Activated CD4-positive, alpha-beta T cell treated with anti-CD3 and anti-CD28 coated beads, Interleukin-2, amount 10 ng/mL, durations not matched to agents 24 days and 14 days (primary cell): Measurements from ENCODE around the gene MSH6. TPM values are rescaled to one million over a fixed set of nuclear protein-coding genes. Genes with fewer than 3 reads are reported as not detected.

Source experiments
- DNase-seq: peaks from one replicate; pipeline ENCODE4 v3.0.0; 2022
- H3K27ac Mint-ChIP-seq: one replicate; pipeline ENCODE4 v1.8.0; 2022; ENCODE audit warnings: mild to moderate bottlenecking, mixed read lengths
- H3K27me3 Mint-ChIP-seq: one replicate; pipeline ENCODE4 v1.8.0; 2022; ENCODE audit warnings: mixed read lengths
- H3K36me3 Mint-ChIP-seq: one replicate; pipeline ENCODE4 v1.8.0; 2022; ENCODE audit warnings: low read depth, mild to moderate bottlenecking, mixed read lengths
- H3K4me1 Mint-ChIP-seq: one replicate; pipeline ENCODE4 v1.8.0; 2021; ENCODE audit warnings: mixed read lengths
- H3K4me3 Mint-ChIP-seq: one replicate; pipeline ENCODE4 v1.8.0; 2022; ENCODE audit warnings: mild to moderate bottlenecking, moderate library complexity, mixed read lengths
- H3K9me3 Mint-ChIP-seq: one replicate; pipeline ENCODE4 v1.8.0; 2021; ENCODE audit warnings: mixed read lengths
- intact Hi-C: fragments of 100-400 bp; cut with micrococcal nuclease; formaldehyde crosslinking; loops from one replicate; pipeline ENCODE4 v1.15.1; 2023
- total RNA-seq: library from RNA; stranded (reverse); gene quantifications from 2 replicates; pipeline ENCODE4 v1.2.3, GENCODE V29; 2022

MSH6 gene
- total RNA-seq, 1 donor from 2014 or later: 148 TPM

DNA sequence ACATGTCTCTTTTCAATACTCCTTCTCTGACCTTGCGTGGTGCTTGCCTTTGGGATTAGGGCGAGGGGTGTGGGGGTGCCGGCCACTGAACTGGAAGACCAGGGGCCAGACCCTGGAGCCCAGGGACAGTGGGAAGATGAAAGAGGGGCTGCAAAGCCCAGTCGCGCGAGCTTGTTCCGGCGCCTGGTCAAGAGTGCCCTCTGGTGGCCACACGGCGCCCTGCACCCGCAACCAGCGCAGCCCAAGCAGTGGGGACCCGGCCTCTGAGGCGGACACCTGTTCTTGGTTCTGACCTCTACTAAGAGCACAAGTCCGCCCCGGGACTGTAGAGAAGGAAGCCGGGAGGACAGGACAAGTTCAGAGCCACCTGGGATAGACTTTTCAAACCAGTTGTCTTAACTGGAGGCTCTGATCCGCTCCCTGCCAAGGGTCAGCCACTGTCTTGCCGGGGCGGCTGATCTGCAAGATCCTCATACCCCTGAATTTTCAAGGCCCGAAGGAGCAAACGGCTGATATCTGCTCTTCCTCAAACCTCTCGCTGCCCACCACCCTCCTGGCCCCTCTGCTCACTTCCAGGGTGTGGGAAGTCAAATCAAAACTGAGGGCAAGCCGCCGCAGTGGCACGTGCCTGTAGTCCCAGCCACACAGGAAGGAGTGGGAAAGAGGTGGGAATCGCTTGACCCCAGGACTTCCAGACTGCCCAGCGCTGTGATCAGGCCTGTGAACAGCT lies 14.9 kb upstream of the MSH6 start:
- peak; percentile 92 for DNase-seq
- Mint-ChIP-seq H3K27me3 (no peaks in the 10 kb centered on the region), H3K4me3 (peak overlapping the region; percentile 49), H3K9me3 (no peaks in the 10 kb centered on the region), H3K36me3 (no peaks in the 10 kb centered on the region), H3K4me1 (peaks cover 5% of the 10 kb centered on the region), H3K27ac (no peak overlapping the region)
- intact Hi-C loops: loop anchor here (1.0 to 5.0 kb wide), 2 partner anchors 246 to 433 kb away; no protein-coding TSS in a partner anchor

DNA sequence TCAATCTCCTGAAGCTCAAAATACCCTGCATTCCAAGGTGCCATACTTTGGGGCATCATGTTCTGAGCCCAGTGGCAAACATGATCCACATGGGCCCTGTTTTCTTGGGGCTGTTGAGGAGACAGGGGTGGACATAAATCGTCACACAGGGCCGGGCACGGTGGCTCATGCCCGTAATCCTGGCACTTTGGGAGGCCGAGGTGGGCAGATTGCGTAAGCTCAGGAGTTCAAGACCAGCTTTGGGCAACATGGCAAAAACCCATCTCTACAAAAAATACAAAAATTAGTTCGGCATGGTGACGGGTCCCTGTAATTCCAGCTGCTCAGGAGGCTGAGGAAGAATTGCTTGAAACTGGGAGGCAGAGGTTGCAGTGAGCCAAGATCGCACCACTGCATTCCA lies 13.6 kb upstream of the MSH6 start:
- intact Hi-C loops: loop anchor here (5.0 kb wide), 1 partner anchor 247 kb away; no protein-coding TSS in a partner anchor
- Mint-ChIP-seq H3K4me1 (peaks cover 5% of the 10 kb centered on the region), H3K27ac (no peak overlapping the region), H3K27me3 (no peaks in the 10 kb centered on the region), H3K36me3 (no peaks in the 10 kb centered on the region), H3K9me3 (no peaks in the 10 kb centered on the region), H3K4me3 (no peak overlapping the region)
- no peak for DNase-seq

DNA sequence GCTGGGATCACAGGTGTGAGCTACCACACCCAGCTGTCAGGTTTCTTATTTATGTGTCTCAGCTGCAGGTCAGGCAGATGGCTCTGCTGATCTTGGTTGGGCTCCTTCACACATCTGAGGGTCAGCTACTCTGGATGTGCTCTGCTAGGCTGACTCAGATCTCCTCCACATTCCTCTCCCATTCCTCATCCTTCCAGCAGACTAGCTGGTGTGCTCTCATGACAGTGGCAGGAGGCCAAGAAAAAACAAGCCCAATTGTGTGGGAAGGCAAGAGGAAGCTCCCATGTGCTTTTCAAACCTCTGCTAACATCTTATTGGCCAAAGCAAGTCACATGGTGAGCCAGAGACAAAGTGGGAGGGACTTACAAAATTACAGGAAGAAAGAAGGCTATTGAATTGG lies 11.7 kb upstream of the MSH6 start:
- H3K4me1 Mint-ChIP-seq: peaks cover 5% of the 10 kb centered on the region
- no peaks in the 10 kb centered on the region for H3K9me3 Mint-ChIP-seq
- no peak overlapping the region for H3K4me3 Mint-ChIP-seq
- no peaks in the 10 kb centered on the region for H3K36me3 Mint-ChIP-seq
- H3K27ac Mint-ChIP-seq: no peak overlapping the region
- intact Hi-C loops: no loop called here
- no peak for DNase-seq
- peaks cover 4% of the 10 kb centered on the region for H3K27me3 Mint-ChIP-seq

DNA sequence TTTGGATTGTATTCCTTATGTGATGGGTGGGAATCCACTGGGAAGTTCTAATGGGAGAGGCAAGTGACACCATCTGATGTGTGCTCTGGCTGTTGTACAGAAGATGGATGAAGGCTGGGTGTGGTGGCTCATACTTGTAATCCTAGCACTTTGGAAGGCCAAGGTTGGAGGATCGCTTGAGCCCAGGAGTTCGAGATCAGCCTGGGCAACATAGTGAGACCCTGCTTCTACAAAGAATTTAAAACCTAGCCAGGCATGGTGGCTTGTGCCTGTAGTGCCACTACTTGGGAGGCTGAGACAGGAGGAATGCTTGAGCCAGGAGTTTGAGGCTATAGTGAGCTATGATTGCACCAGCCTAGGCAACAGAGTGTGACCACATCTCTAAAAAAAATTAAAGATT lies 10.6 kb upstream of the MSH6 start:
- Mint-ChIP-seq H3K4me1 (peaks cover 5% of the 10 kb centered on the region), H3K9me3 (no peaks in the 10 kb centered on the region), H3K4me3 (no peak overlapping the region), H3K36me3 (no peaks in the 10 kb centered on the region), H3K27ac (no peak overlapping the region), H3K27me3 (peaks cover 4% of the 10 kb centered on the region)
- DNase-seq: no peak
- intact Hi-C loops: no loop called here

DNA sequence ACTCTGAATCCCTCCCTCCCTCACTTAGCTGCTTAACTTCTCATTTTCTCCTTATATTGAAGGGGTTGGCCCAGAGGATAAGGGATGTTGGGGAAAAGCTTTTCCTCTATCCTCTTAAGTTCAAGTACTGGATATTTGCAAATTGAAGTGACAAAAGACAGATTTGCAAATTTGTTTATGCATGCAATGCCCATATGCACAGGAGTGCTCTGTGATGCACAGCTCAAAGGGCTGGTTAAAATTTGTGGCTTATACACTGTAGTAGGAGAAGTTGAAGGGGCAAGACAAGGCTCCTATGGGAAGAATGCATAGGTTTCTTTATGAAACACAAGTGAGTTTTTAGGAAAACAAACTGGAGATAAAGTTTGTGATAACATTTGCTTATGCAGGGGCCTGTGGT lies 8.4 kb upstream of the MSH6 start:
- no peaks in the 10 kb centered on the region for H3K36me3 Mint-ChIP-seq
- H3K27ac Mint-ChIP-seq: no peak overlapping the region
- peaks cover 4% of the 10 kb centered on the region for H3K27me3 Mint-ChIP-seq
- intact Hi-C loops: no loop called here
- peaks cover 3% of the 10 kb centered on the region for H3K4me1 Mint-ChIP-seq
- H3K9me3 Mint-ChIP-seq: no peaks in the 10 kb centered on the region
- DNase-seq: no peak
- no peak overlapping the region for H3K4me3 Mint-ChIP-seq

DNA sequence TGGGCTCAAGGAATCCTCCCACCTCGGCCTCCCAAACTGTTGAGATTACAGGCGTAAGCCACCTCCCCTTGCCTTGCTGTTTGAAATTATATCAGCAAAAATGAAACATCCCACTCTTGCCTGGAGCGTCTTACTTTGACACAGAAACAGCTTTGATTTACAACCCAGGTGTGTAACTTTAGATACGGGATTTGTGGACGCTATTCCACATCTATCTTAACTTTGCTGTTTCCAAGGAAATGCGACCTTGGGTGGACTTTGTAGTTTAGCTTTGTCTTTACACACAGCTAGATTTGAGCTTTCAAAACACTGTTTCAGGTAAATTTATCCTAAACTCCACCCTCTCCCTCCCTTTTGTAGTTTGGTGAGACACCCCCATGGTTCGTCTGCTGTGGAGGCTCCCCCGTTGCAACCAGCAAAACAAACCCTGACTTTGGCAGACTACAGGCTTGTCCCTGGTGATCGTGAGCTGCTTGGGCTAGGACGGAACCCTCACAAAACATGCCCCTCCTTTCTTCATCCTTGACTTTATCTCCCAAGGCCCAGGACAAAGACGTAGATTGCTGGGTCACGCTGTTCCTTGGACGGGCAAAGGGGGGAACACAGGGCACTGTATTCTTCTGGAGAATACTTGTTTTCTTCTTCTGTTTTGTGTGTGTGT lies 5.5 kb upstream of the MSH6 start:
- intact Hi-C loops: no loop called here
- no peak overlapping the region for H3K4me3 Mint-ChIP-seq
- H3K27ac Mint-ChIP-seq: no peak overlapping the region
- H3K4me1 Mint-ChIP-seq: no peaks in the 10 kb centered on the region
- no peaks in the 10 kb centered on the region for H3K9me3 Mint-ChIP-seq
- DNase-seq: no peak
- no peaks in the 10 kb centered on the region for H3K36me3 Mint-ChIP-seq
- peaks cover 4% of the 10 kb centered on the region for H3K27me3 Mint-ChIP-seq

DNA sequence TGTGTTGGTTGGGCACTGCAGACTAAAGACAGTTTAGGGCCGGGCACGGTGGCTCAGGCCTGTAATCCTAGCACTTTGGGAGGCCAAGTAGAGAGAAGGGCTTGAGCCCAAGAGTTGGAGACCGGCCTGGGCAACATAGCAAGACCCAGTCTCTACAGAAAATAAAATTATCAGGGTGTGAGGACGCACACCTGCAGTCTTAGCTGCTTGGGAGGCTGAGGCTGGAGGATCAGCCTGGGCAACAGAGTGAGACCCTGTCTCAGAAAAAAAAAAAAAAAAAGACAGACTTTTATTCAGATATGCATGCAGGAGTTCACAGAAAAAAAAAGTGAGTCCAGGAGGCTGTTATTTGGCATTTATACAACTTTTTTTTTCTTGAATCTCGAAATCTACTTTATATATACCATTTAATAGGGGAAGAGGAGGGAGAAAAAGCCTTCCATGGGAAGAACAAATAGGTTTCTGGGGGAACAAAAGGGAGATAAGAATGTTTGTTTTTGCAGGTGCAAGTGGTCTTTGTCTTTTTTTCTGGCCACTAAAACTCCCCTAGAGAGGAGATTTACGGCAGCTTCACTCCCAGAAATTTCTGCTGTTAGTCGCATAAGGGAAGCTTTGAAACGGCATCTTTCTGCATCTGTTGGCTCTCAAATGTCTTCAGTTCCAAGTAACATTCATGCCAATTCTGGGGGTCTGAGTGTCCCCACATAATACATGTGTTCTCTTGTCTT lies 4.1 kb upstream of the MSH6 start:
- Mint-ChIP-seq H3K9me3 (no peaks in the 10 kb centered on the region), H3K4me1 (no peaks in the 10 kb centered on the region), H3K36me3 (peaks cover 1% of the 10 kb centered on the region), H3K27ac (no peak overlapping the region), H3K4me3 (no peak overlapping the region), H3K27me3 (peaks cover 4% of the 10 kb centered on the region)
- DNase-seq: no peak
- intact Hi-C loops: no loop called here

DNA sequence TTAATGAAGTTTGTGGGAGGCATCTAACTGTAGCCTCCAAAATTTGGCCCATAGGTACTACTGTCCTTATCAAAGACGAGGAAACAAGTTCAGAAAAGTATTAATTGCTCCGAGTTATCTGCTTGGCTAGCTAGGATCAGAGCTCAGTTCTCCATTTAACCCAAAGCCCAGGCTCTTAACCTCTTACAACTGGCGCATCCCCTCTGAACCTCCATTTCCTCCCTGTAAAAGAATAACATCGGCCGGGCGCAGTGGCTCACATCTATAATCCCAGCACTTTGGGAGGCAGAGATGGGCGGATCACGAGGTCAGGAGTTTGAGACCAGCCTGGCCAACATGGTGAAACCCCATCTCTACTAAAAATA lies 3.5 kb upstream of the MSH6 start:
- Mint-ChIP-seq H3K27me3 (peaks cover 4% of the 10 kb centered on the region), H3K4me1 (no peaks in the 10 kb centered on the region), H3K27ac (no peak overlapping the region), H3K36me3 (peaks cover 5% of the 10 kb centered on the region), H3K4me3 (no peak overlapping the region), H3K9me3 (no peaks in the 10 kb centered on the region)
- intact Hi-C loops: no loop called here
- no peak for DNase-seq

DNA sequence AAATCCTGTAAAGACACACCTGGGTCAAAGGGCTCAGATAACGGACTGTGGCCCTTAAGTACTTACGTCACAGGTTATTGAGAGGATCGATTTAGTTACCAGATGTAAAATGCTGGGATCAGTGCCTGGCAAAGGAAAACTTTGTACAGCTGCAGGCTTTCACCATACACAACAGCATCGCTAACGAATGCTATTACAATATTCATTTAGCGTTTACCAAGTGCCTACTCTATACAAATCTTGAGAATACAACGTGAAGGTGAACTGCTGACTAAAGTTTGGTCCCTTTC lies 619 bp upstream of the MSH6 start:
- DNase-seq: no peak
- peak overlapping the region; percentile 82 for H3K27ac Mint-ChIP-seq
- H3K9me3 Mint-ChIP-seq: no peaks in the 10 kb centered on the region

DNA sequence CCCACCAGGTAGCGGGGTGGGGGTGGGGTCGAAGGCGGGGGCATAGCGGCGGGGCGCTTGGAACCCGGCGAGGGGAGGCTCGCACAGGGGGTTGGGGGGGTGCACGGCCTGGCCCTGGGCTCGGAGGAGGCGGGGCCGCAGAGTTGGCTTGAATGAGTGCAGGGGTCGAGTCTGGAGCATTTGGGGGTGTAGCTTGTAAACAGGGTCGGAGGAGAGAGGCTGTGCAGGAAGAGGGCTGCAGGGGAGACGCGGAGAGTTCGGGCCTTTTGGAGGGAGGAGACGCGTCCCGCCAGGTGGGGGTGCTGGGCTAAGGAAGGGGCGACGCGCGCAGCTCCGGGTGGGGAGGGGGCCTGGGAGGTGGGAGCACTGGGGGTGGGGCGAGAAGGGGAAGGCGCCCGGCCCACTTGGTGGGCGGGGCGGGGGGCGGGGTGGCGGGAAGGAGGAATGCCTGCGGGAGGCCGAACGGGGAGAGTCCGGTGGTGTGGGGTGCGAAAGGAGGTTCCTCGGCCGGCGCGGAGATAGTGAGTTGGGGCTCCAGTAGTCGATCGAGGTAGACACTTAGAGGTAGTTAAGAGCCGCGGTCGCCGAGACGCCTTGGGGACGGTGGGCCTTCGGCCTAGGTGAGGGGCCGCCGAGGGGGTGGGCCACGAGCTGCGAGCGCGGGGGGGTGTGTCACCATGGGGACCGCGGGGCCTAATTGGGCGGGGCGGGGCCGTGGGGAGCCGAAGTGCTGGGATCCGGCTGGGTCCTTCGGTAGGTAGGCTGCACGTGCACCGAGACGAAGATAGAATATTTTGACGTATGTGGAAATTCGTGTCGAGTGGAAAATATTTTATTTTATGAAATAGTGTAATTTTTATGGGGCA lies 774 bp downstream of the MSH6 start:
- Mint-ChIP-seq H3K4me1 (peaks cover 14% of the 10 kb centered on the region), H3K9me3 (no peaks in the 10 kb centered on the region), H3K27ac (peak overlapping the region; percentile 89), H3K4me3 (peak overlapping the region; percentile 90), H3K36me3 (peaks cover 19% of the 10 kb centered on the region), H3K27me3 (no peaks in the 10 kb centered on the region)
- intact Hi-C loops: loop anchor here (1.0 to 5.0 kb wide), 4 partner anchors 123 to 639 kb away; partner anchors contain the start of genes FBXO11 and MSH2
- peak; percentile 87 for DNase-seq

More for the DNA sequence above, 619 bp upstream of the MSH6 start:
- Mint-ChIP-seq H3K4me3 (peak overlapping the region; percentile 85), H3K4me1 (peaks cover 14% of the 10 kb centered on the region), H3K36me3 (peaks cover 19% of the 10 kb centered on the region), H3K27me3 (no peaks in the 10 kb centered on the region)
- intact Hi-C loops: loop anchor here (2.0 to 5.0 kb wide), 3 partner anchors 325 to 640 kb away; partner anchors contain the start of gene MSH2

DNA sequence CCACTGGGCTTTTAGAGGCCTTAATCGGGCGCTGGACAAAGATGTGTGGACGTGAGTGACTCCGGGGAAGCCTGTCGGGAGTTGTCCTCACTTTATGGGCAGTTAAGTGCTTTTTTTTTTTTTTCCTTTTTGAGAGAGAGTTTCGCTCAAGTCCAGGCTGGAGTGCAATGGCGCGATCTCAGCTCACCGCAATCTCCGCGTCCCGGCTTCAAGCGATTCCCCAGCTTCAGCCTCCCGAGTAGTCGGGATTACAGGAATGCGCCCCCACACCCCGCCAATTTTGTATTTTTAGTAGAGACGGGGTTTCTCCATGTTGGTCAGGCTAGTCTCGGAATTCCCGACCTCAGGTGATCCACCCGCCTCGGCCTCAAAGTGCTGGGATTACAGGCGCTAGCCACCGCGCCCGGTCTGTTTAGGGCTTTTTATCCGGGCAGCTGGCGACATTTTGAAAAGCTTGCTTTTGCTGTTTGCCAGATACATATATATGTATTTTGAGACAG lies 1.5 kb downstream of the MSH6 start:
- H3K27ac Mint-ChIP-seq: no peak overlapping the region
- H3K4me1 Mint-ChIP-seq: peaks cover 14% of the 10 kb centered on the region
- peak overlapping the region; percentile 90 for H3K4me3 Mint-ChIP-seq
- intact Hi-C loops: loop anchor here (5.0 kb wide), 2 partner anchors 323 to 638 kb away; no protein-coding TSS in a partner anchor
- H3K27me3 Mint-ChIP-seq: no peaks in the 10 kb centered on the region
- no peaks in the 10 kb centered on the region for H3K9me3 Mint-ChIP-seq
- peaks cover 19% of the 10 kb centered on the region for H3K36me3 Mint-ChIP-seq
- no peak for DNase-seq

DNA sequence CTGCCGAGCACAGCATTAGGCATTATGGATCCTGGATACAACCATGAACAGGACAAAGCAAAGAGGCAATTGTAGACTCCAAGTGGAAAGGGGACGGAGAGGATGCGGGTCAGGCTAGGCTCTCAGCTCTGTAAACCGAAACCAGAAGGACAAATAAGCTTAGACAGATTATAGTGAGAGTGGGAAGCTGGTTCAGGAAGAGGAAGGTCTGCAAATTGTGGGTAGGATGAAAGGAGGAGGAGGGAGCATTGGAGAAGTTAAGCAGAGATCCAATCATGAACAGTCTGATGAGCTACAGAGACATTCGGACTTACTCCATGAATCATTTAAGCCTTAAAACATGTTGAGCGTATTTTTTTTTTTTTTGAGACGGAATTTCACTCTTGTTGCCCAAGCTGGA lies 3.0 kb downstream of the MSH6 start:
- intact Hi-C loops: no loop called here
- H3K27ac Mint-ChIP-seq: peak overlapping the region; percentile 17
- H3K4me3 Mint-ChIP-seq: peak overlapping the region; percentile 90
- H3K9me3 Mint-ChIP-seq: no peaks in the 10 kb centered on the region
- H3K27me3 Mint-ChIP-seq: no peaks in the 10 kb centered on the region
- peaks cover 17% of the 10 kb centered on the region for H3K4me1 Mint-ChIP-seq
- peaks cover 28% of the 10 kb centered on the region for H3K36me3 Mint-ChIP-seq
- DNase-seq: no peak

DNA sequence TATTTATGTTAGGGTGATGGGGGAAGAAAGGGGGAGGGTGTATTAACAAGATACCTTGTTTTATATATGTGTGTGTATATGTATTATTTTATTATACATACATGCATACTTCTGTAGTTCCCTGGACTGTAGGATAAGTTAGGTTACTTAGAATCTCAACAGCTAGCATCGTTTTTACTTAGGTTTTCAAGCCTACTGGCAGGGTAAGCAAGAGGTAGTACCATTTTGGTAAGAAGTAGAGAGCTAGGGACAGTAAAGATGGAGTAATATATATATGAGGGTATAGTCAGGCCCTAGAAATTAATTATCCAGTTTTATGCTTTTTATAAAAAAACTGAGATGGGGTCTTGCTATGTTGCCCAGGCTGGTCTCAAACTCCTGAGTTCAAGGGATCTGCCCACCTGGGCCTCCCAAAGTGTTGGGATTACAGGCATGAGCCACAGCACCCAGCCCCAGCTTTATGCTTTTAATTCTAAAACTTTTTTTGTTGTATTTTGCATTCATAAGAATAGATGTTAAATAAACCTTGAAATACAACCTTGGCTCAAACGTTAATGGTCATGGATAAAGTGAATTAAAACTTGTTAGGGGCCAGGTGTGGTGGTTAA lies 13.2 kb downstream of the MSH6 start:
- intact Hi-C loops: no loop called here
- Mint-ChIP-seq H3K4me1 (peaks cover 8% of the 10 kb centered on the region), H3K36me3 (peaks cover 70% of the 10 kb centered on the region), H3K9me3 (no peaks in the 10 kb centered on the region), H3K27me3 (no peaks in the 10 kb centered on the region), H3K27ac (no peak overlapping the region), H3K4me3 (no peak overlapping the region)
- no peak for DNase-seq
